Measurements from ENCODE around the gene CTNS. TPM values are rescaled to one million over a fixed set of nuclear protein-coding genes. Genes with fewer than 3 reads are reported as not detected.
"Not testable (repeated sequence)": the region's sequence is repeated elsewhere in the genome, so short reads cannot be mapped to it uniquely, and the experiment has no call there.

The CTNS gene
- total RNA-seq, 6 experiments from 2014 or later: 8.8 to 10.2 (median 9.0) TPM

GRCh38 chr17:3699951-3700350 lies 63.4 kb downstream of the CTNS start:
- no peaks in the 10 kb centered on the region for H3K4me1 Mint-ChIP-seq (ENCODE audit: low read depth)
- peaks cover 16% of the 10 kb centered on the region for H3K36me3 Mint-ChIP-seq (ENCODE audit: low read depth)
- H3K9me3 Mint-ChIP-seq: peaks cover 24% of the 10 kb centered on the region
- no peak for TF ChIP-seq CTCF (IDR thresholded peaks at IDR 0.05)
- no peak for DNase-seq
- no peak overlapping the region for H3K27ac Mint-ChIP-seq
- no peak overlapping the region for H3K4me3 Mint-ChIP-seq
- peaks cover 5% of the 10 kb centered on the region for H3K27me3 Mint-ChIP-seq (ENCODE audit: insufficient read depth)

DNA sequence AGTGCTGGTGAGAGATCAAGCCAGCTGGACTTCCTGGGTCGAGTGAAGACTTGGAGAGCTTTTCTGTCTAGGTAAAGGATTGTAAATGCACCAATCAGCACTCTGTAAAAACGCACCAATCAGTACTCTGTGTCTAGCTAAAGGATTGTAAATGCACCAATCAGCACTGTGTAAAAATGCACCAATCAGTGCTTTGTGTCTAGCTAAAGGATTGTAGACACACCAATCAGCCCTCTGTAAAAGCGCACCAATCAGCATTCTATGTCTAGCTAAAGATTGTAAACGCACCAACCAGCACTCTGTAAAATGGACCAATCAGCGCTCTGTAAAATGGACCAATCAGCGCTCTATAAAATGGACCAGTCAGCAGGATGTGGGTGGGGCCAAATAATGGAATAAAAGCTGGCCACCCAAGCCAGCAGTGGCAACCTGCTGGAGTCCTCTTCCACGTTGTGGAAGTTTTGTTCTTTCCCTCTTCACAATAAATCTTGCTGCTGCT lies 65.5 kb downstream of the CTNS start:
- H3K9me3 Mint-ChIP-seq: peaks cover 24% of the 10 kb centered on the region
- H3K4me1 Mint-ChIP-seq (ENCODE audit: low read depth); H3K4me3 Mint-ChIP-seq; H3K27me3 Mint-ChIP-seq (ENCODE audit: insufficient read depth); H3K27ac Mint-ChIP-seq; DNase-seq: not testable (repeated sequence)
- peaks cover 16% of the 10 kb centered on the region for H3K36me3 Mint-ChIP-seq (ENCODE audit: low read depth)

DNA sequence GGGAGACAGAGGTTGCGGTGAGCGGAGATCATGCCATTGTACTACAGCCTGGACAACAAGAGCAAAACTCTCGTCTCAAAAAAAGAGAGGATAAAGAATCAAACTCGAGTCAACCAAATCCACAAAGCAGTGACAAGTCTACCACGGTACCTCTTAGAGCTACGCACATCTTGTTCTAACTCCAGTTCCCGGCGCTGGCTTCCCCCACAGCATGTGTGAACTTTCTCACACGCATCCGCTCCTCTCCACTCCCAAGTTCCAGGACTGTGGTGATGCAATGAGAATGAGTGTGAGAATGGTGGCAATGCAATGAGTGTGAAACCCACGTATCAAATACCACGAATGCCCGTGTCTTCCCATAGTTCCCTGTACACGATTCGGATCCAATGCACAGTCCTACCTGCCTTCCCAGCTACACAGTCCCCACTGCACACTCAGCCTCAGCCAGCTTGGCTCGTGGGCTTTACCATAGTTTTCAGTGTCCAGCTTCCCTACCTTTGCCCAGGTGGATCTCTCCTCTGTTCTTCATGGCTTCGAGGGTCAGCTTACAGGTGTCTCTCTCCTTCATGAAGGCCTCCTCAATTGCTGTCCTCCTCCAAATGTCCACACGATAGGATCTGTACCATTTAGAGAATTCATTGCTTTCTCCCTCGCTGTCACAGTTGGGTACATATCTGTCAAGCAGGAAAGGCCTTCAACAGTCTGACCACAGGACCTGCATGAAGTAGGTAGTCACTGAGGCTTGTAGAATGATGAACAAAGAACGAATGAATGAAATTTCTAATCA lies 68.6 kb downstream of the CTNS start:
- Mint-ChIP-seq H3K27ac (no peak overlapping the region), H3K9me3 (peaks cover 12% of the 10 kb centered on the region), H3K4me1 (ENCODE audit: low read depth) (no peaks in the 10 kb centered on the region), H3K27me3 (ENCODE audit: insufficient read depth) (no peaks in the 10 kb centered on the region), H3K36me3 (ENCODE audit: low read depth) (peaks cover 12% of the 10 kb centered on the region), H3K4me3 (no peak overlapping the region)
- no peak for TF ChIP-seq CTCF (IDR thresholded peaks at IDR 0.05)
- DNase-seq: no peak

DNA sequence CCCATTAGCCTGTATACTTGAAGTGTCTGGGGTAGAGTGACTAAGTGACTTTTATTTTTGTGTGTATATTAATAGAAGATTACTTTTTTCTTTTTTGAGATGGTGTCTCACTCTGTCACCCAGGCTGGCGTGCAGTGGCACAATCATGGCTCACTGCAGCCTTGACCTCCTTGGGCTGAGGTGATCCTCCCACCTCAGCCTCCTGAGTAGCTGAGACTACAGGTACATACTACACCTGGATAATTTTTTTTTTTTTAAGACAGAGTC lies 69.1 kb downstream of the CTNS start:
- not testable (repeated sequence) for H3K27ac Mint-ChIP-seq; DNase-seq; H3K4me3 Mint-ChIP-seq; H3K4me1 Mint-ChIP-seq (ENCODE audit: low read depth); H3K27me3 Mint-ChIP-seq (ENCODE audit: insufficient read depth)
- Mint-ChIP-seq H3K9me3 (peaks cover 12% of the 10 kb centered on the region), H3K36me3 (ENCODE audit: low read depth) (peaks cover 12% of the 10 kb centered on the region)

- H3K4me1 Mint-ChIP-seq (ENCODE audit: low read depth): peaks cover 12% of the 10 kb centered on the region
- no peaks in the 10 kb centered on the region for H3K27me3 Mint-ChIP-seq (ENCODE audit: insufficient read depth)
- DNase-seq: no peak
- peaks cover 7% of the 10 kb centered on the region for H3K36me3 Mint-ChIP-seq (ENCODE audit: low read depth)
- no peak overlapping the region for H3K4me3 Mint-ChIP-seq
- no peak overlapping the region for H3K27ac Mint-ChIP-seq
- no peaks in the 10 kb centered on the region for H3K9me3 Mint-ChIP-seq
- TF ChIP-seq CTCF (IDR thresholded peaks at IDR 0.05): no peak
Measured at GRCh38 chr17:3708366-3708765, 71.8 kb downstream of the CTNS start.

DNA sequence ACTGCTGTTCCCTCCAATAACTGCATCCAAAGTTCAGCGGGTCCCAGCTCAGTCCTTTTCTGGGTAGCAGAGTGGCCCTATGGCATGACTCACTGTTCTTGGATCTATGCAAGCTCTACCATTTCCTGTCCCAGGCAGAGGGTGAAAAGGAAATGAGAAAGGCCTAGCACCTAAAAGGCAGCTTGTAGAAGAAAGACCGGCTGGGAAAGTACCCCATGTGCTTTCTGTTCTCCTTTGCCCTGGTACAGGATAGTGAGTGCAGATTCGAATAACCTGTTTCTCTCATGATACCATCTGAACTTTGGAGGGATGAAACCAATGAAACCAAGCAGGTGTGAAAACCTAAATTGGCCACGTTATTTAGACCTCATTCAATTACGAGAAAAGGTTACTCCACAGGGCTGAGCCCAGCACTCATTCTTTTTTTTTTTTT lies 74.4 kb downstream of the CTNS start:
- H3K27ac Mint-ChIP-seq: no peak overlapping the region
- TF ChIP-seq CTCF (IDR thresholded peaks at IDR 0.05): no peak
- no peaks in the 10 kb centered on the region for H3K9me3 Mint-ChIP-seq
- H3K27me3 Mint-ChIP-seq (ENCODE audit: insufficient read depth): no peaks in the 10 kb centered on the region
- DNase-seq: peak; percentile 10
- peaks cover 14% of the 10 kb centered on the region for H3K36me3 Mint-ChIP-seq (ENCODE audit: low read depth)
- peaks cover 12% of the 10 kb centered on the region for H3K4me1 Mint-ChIP-seq (ENCODE audit: low read depth)
- no peak overlapping the region for H3K4me3 Mint-ChIP-seq

Other genes with a start within 250 kb of the CTNS start
- gene OR1E1, start 238.3 kb upstream of the CTNS start, total RNA-seq (2021; fragmentation: NEBNext Ultra II Directional; extraction: Animal tissue kit (Norgen Biotek cat#: 25700)): not detected
- gene OR3A3, start 225.4 kb upstream of the CTNS start, total RNA-seq (2021; fragmentation: NEBNext Ultra II Directional; extraction: Animal tissue kit (Norgen Biotek cat#: 25700)): not detected
- not detected for gene OR1E2, start 202.9 kb upstream of the CTNS start, total RNA-seq (2021; fragmentation: NEBNext Ultra II Directional; extraction: Animal tissue kit (Norgen Biotek cat#: 25700))
- gene SPATA22, start 164.9 kb upstream of the CTNS start, total RNA-seq (2021; fragmentation: NEBNext Ultra II Directional; extraction: Animal tissue kit (Norgen Biotek cat#: 25700)): not detected
- not detected for gene ASPA, start 160.8 kb upstream of the CTNS start, total RNA-seq (2021; fragmentation: NEBNext Ultra II Directional; extraction: Animal tissue kit (Norgen Biotek cat#: 25700))
- gene TRPV3, start 78.9 kb upstream of the CTNS start, total RNA-seq (2021; fragmentation: NEBNext Ultra II Directional; extraction: Animal tissue kit (Norgen Biotek cat#: 25700)): under 1 TPM in 5 of 6 experiments, not detected in 1; 0.07 to 0.66 (median 0.43) TPM
- gene TRPV1, start 27.3 kb upstream of the CTNS start, total RNA-seq (2021; fragmentation: NEBNext Ultra II Directional; extraction: Animal tissue kit (Norgen Biotek cat#: 25700)): 1 to 10 TPM; 1.2 to 1.9 (median 1.5) TPM
- gene SHPK, start 510 bp upstream of the CTNS start, total RNA-seq (2021; fragmentation: NEBNext Ultra II Directional; extraction: Animal tissue kit (Norgen Biotek cat#: 25700)): 10 to 100 TPM in 1 of 6 experiments, 1 to 10 TPM in 5; 7.9 to 10.5 (median 9.1) TPM
- 100 to 1,000 TPM; 289 to 336 (median 313) TPM for gene TAX1BP3, start 31.8 kb downstream of the CTNS start, total RNA-seq (2021; fragmentation: NEBNext Ultra II Directional; extraction: Animal tissue kit (Norgen Biotek cat#: 25700))
- gene EMC6, start 32.1 kb downstream of the CTNS start, total RNA-seq (2021; fragmentation: NEBNext Ultra II Directional; extraction: Animal tissue kit (Norgen Biotek cat#: 25700)): 10 to 100 TPM; 57.6 to 66.8 (median 64.1) TPM
- gene P2RX5, start 59.4 kb downstream of the CTNS start, total RNA-seq (2021; fragmentation: NEBNext Ultra II Directional; extraction: Animal tissue kit (Norgen Biotek cat#: 25700)): 10 to 100 TPM in 2 of 6 experiments, 1 to 10 TPM in 4; 5.2 to 16.1 (median 7.0) TPM
- 1 to 10 TPM; 3.5 to 8.0 (median 7.0) TPM for gene HASPIN, start 87.1 kb downstream of the CTNS start, total RNA-seq (2021; fragmentation: NEBNext Ultra II Directional; extraction: Animal tissue kit (Norgen Biotek cat#: 25700))
- 10 to 100 TPM; 28.2 to 35.0 (median 30.8) TPM for gene ITGAE, start 164.4 kb downstream of the CTNS start, total RNA-seq (2021; fragmentation: NEBNext Ultra II Directional; extraction: Animal tissue kit (Norgen Biotek cat#: 25700))
- gene NCBP3, start 209.5 kb downstream of the CTNS start, total RNA-seq (2021; fragmentation: NEBNext Ultra II Directional; extraction: Animal tissue kit (Norgen Biotek cat#: 25700)): 10 to 100 TPM; 22.4 to 28.6 (median 25.3) TPM

Measured in HFFc6 (cell line).